UCSD-AML1 (cell line): ENCODE results near the gene MAN1C1.

ENCODE experiments used
- DNase-seq: peaks from one replicate; lab custom pipeline; 2025; ENCODE audit not compliant: unreplicated experiment; lab: John Stamatoyannopoulos, UW

MAN1C1 gene

GRCh38 chr1:25810341-25811299 lies 194.0 kb downstream of the MAN1C1 start:
- peak; percentile 71 for DNase-seq

GRCh38 chr1:25811384-25812082 lies 194.9 kb downstream of the MAN1C1 start:
- DNase-seq, result no peak

DNA sequence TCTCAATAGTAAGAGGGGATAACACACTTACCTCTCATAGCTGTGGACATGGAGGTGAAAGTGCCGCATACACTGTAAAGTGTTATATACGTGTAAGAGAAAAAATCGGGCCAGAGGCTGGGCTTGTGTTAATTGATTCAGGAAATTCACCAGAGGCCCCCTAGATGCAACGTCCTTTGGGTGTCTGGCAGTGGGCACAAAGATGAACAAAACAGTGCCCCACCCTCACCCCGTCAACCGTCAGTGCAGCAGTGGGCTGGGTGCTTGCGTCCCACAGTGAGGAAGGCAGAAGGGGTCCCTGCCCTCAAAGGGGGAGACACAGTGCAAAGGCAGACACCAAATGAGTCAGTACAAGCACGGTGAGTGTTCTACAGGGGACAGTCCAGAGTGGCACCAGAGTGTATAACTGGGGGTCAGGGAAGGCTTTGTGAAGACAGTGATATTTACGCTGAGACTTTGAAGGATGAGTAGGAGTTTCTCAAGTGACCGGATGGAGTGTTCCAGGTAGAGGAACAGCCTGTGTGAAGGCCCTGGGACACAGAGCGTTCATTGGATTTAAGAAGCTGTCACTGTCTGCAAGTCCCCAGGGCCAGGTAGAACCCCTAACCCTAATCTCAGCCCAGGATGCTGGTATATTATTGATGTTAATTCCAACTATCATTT lies 196.6 kb downstream of the MAN1C1 start:
- DNase-seq, result no peak

- DNase-seq, result no peak
Measured at GRCh38 chr1:25813734-25814471, 197.3 kb downstream of the MAN1C1 start.

DNA sequence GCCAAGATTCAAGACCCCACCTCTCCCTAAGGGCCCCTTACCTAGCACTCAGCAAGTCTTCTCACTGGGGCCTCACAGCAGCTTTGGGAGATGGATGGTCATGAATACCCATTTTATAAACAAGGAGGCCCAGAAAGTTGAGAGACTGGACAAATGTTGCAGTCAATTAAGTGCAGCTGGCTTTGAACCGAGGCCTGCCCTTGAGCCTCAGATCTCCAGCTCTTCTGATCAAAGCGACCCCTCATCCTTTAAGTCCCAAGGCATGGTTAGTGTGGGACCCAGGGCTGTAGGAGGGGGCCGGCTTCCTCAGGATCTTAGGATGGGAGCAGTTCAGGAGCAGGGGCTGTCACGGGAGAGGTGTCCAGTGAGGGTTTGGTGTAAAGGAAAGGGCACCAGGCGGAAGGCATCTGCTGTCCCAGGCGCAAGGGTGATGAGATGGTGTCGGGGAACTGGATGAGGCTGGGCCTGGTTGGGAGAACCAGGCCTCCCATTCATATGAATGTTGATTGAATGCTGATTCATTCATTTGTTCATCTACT lies 198.0 kb downstream of the MAN1C1 start:
- no peak for DNase-seq

DNA sequence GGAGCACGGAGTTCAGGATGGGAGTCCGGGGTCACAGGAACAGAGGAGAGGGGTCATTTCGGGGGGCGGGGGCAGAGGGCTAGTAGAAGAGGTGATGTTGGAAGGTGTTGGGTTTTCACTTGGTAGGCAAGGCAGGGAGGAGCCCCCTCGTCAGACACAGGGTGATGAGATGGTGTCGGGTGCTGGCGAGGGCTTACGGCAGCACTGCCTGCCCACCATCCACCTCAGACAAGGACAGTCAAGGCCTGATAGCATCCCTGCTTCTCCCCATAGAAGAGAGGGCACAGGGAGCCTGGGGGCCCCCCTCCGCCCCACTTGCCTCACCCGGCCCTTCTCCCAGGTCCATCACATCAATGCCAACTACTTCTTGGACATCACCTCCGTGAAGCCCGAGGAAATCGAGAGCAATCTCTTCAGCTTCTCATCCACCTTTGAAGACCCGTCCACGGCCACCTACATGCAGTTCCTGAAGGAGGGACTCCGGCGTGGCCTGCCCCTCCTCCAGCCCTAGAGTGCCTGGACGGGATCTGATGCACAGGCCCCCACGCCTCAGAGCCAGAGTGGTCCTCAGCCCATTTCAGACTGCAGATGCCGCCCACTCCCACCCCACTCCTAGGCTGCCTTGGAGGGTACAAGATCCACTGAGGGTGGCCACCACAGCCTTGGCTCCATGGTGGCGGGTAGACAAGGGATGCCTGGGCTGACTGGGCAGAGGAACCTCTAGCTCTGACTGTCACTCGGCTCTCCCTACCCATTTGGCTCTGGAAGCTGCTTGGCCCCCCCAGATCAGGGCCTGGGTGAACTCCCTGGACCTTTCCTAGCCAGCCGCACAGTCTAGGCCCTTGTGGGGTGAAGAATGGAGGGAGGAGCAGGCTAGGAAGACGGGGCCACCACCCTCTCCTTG lies 198.9 kb downstream of the MAN1C1 start:
- no peak for DNase-seq

GRCh38 chr1:25816112-25816718 lies 199.6 kb downstream of the MAN1C1 start:
- DNase-seq, result no peak

DNA sequence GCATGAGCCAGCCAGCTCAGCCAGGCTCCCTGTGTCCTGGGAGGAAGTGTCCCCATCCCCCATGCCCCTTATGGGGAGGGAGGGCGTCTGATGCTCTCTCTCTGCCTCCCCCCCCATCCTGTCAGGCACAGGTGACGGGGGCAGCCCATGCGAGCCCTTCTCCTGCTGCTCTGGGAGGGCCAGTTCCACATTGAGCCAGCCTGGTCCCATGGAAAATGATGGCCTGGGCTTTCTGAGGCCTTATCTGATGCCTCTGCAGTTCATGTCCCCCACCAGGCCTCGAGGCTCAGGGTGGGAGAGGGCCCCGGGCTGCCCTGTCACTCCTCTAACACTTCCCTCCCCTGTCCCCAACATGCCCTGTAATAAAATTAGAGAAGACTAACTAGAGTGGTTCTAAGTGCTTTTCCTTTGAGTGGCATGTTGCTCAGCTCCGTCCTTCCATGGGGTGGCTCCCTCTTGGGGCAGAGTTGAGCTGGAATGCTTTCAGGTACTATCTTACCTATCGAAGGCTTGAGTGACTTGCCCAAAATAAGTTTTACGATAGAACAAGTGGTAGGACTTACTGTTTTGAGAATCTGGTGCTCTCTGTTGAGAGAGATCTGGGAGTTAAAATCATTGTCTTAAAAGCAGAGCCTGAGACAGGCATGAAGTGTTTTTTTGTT lies 201.4 kb downstream of the MAN1C1 start:
- DNase-seq, result no peak

DNA sequence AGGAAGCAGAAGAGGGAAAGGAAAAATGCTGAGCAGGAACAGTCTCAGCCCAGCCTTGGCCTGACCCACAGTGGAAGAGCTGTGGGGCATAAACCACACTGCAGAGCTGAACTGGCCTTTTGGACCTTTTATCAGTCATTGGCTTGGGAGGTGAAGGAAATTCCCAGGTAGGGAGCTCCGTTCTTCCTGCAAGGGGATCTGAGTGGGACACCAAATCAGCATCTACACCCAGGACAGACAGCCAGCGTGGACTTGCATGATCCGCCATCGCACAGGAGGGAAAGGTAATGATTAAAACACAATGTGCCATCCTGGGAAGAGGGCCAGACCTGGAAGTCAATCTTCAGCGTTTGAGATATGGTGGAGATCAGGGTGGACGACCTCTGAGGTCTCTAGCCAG lies 202.0 kb downstream of the MAN1C1 start:
- DNase-seq, result no peak

DNA sequence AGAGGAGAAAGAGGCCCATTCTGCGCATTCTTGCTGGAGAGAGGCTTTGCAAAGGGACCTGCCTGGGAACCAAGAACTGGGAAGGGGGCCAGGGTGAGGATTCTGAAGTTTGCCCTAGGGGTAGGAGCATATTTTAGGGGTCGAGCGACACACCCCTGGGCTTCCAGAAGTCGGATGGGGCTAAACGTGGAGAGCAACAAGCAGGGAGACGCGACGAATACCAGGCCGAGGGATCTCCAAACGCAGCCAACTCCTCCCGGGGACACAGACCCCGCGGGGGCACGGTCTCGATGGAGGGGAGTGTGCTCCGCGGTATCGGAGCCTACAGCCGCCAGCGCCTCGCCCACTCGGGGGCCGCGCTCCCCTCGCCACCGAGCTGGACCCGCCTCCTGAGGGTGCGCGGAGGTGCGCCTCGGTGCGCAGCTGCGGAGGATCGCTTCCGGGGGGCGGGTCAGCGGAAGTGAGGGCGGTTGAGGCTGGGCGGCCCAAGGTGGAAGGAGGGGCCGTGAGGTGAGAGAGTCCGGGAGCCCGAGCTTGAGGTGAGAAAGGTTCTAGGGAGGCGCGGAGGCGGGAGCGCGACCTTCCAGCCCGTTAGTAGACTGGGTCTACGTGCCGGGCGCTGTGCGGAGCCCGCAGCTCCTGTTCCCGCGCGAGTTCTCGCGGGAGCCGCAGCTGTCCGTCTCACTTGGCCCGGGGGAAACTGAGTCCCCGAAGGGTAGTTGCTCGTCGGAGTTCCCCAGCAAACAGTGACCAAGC lies 203.1 kb downstream of the MAN1C1 start, which contains the start of gene MTFR1L:
Gene MTFR1L, plus strand, starts transcription at position 464 of the 756 bp plus-strand sequence. CDS start 3,151 bp downstream, outside the sequence.
- DNase-seq, result peak; percentile 89

- peak; percentile 65 for DNase-seq
Measured at GRCh38 chr1:25820247-25821111, 203.9 kb downstream of the MAN1C1 start.

GRCh38 chr1:25821112-25821476 lies 204.5 kb downstream of the MAN1C1 start:
- DNase-seq, result no peak

- DNase-seq, result no peak
Measured at GRCh38 chr1:25821630-25822091, 205.1 kb downstream of the MAN1C1 start.

DNA sequence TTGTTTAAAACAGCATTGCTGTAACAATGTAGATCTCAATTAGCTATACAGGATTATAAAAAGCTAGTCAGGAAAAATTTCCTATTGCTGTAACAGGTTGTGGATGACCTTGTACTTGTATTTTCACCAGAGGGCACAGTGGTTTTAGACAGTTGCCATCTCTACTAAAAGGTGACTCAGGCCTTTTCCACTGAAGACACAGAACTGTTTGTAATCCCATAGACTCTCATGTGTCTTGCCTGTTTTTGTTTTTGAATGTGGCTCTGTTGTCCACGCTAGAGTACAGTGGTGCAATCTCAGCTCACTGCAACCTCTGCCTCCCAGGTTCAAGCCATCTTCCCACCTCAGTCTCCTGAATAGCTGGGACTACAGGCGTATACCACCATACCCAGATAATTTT lies 209.0 kb downstream of the MAN1C1 start:
- no peak for DNase-seq

- DNase-seq, result no peak
Measured at GRCh38 chr1:25826571-25826970, 210.0 kb downstream of the MAN1C1 start.

DNA sequence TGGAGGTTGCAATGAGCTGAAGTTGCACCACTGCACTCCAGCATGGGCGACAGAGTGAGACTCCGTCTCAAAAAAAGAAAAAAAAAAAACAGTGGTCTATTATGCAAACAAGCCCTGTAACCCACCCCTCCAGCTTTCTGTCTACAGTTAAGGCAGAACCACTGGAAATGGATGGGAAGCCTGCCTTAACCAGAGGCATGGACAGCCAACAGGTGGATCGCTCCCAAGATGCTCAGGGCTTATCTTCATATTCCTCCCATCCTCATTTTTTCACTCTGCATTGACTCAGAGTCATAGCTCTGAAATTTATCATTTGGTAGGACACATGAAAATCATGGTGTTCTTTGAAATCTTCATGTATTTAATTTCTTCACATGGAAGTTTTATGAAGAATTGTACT lies 211.9 kb downstream of the MAN1C1 start:
- DNase-seq, result no peak

DNA sequence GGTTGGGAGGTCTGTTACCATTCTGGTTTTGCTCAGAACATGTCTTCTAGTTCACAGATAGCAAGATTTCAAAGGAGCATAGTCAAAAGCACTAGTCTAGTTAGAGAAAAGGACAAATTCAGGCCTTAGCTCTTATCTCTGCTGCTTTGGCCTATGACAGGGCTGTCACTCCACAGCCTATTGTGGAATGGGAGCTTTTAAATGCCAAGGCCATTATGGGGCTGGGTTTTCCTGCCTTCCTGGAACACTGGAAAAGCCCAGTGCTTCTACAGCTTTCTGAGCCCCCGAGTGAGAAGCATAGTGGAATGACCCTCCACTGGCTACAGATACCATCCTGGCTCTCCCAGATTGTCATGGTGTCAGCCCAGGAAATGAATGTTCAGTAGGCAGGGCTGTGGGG lies 212.5 kb downstream of the MAN1C1 start:
- DNase-seq, result no peak
